ENCODE measurements around the gene PKP3.
"Not testable (repeated sequence)": the region's sequence is repeated elsewhere in the genome, so short reads cannot be mapped to it uniquely, and the experiment has no call there.

The PKP3 gene

DNA sequence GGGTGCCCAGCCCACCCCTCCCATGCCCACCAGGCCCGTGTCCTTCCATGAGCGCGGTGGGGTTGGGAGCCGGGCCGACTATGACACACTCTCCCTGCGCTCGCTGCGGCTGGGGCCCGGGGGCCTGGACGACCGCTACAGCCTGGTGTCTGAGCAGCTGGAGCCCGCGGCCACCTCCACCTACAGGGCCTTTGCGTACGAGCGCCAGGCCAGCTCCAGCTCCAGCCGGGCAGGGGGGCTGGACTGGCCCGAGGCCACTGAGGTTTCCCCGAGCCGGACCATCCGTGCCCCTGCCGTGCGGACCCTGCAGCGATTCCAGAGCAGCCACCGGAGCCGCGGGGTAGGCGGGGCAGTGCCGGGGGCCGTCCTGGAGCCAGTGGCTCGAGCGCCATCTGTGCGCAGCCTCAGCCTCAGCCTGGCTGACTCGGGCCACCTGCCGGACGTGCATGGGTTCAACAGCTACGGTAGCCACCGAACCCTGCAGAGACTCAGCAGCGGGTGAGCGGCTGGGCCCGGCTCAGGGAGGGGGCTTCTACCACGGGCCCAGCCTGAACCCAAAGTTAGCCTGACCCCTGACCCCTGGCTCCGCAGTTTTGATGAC, 3.0 kb downstream of the PKP3 start:
- DNase-seq, result no peak

- no peak for DNase-seq
These were observed 4.8 kb downstream of the PKP3 start for GRCh38 chr11:398826-399225.

- no peak for DNase-seq
These were observed 5.8 kb downstream of the PKP3 start for GRCh38 chr11:399731-400211.

- no peak for DNase-seq
These were observed 6.3 kb downstream of the PKP3 start for GRCh38 chr11:400241-400689.

DNA sequence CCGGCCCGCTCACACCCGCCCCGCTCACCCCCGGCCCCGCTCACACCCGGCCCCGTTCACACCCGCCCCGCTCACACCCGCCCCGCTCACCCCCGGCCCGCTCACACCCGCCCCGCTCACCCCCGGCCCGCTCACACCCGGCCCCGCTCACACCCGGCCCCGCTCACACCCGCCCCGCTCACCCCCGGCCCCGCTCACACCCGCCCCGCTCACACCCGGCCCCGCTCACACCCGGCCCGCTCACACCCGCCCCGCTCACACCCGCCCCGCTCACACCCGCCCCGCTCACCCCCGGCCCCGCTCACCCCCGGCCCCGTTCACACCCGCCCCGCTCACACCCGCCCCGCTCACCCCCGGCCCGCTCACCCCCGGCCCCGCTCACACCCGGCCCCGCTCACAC, 7.2 kb downstream of the PKP3 start:
- DNase-seq, result not testable (repeated sequence)

- no peak for DNase-seq
These were observed 9.2 kb downstream of the PKP3 start for GRCh38 chr11:403021-403760.

GRCh38 chr11:403761-404431, 9.9 kb downstream of the PKP3 start:
- DNase-seq, result no peak

- no peak for DNase-seq
These were observed 10.7 kb downstream of the PKP3 start for GRCh38 chr11:404551-405264.

DNA sequence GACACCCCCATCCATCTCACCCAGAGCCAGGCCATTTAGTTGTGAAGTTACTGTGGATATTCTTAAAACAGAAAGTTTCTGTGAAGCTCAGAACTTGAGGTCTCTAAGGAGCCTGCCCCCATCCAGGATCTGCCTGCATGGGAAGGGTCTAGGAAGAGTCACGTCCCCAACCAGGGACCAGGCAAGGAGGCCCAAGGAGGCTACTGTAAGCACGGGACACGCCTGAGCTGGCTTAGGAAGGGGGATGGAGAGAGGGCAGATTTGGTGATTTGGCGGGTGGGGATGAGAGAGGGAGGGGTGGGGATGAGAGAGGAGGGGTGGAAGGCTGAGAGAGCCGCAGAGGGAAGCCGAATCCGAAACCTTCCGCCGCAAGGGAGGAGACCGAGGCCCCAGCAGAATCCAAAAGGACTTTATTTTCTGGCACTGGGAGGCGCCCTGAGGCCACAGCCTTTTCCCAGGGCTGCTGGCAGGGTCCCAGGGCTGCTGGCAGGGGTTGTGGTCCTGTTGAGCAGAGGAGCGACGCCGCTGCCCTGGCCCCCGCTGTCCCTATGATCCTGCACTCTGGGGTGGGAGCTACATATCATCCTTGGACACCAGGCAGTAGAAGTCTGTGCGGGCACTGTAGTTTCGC, 11.4 kb downstream of the PKP3 start:
- DNase-seq, result no peak

DNA sequence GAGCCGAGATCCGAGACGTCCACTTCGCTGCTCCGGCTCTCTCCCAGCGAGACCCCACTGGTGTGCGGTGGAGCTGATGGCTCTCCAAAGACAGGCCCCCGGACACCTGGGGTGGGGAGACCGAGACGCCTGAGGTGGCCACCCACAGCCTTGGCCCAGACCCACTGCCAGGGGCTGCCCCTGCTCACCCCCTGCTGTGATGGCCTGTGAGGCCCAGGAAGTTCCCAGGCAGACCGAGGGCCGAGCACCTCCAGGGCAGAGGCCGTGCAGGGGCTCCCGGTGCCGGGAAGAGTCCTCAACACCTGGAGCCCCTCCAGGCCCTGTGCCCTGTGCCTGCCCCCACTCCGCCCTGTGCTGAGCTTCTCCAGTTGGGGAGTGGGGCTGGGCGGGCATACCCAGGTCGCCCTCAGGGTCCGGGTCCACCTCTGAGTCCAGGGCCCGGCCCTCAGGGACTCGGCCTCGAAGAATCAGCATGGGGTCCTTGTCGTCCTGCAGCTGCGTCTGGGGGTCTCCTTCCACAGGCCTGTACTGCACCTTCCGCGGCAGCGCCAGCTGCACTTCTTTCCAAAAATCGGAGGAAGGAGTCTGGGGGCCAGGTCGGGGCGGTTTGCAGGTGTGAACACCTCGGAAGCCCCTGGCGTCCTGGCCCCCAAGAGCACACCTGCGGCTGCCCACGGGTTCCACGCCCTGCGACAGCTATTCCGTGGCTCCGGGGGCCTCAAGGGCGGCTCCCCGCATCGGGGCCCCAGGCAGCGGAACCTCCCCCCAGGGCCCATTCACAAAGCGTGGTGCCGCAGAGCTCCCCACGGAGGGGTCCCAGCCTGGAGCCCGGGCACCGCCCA, 12.2 kb downstream of the PKP3 start:
- DNase-seq, result no peak

DNA sequence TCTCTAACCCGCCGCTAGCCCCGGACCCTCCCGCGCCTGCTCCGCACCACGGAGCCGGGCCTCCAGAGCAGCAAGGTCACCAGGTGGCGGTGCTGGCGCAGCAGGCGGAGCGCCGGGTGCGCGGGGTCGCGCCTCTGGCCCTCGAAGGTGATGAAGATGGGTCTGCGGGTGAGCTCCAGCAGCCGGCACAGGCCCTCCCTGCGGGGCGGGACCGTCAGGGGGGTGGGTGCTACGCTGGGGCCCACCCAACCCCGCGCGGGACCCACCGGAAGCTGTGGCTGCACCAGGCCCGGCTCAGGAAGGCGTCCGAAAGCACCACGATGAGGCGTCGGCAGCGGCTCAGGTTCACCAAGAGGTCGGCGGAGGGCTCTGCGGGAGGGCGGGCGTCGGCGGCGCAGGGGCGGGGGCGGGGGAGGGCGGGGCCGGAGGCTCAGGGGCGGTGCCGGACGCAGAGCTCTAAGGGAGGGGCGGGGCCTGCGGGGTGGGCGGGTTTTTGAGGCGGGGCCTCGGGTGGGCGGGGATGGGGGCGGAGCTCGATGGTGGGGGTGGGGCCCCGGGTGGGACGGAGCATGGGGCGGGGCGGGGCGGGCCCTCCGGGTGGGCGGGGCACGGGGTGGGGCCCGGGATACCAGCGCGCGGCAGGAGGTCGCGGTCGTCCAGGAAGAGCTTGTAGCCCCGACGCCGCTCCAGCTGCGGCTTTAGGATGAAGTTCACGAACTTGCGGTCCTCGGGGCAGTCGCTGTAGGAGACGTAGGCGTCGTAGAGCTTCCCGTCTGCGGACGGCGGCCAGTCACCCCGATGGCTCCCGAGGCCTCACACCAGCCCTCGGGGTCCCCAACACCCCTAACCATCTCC, 13.0 kb downstream of the PKP3 start:
- DNase-seq, result no peak

GRCh38 chr11:407651-408123, 13.7 kb downstream of the PKP3 start:
- no peak for DNase-seq

- no peak for DNase-seq
These were observed 14.4 kb downstream of the PKP3 start for GRCh38 chr11:408154-409007.

- DNase-seq, result no peak
These were observed 15.1 kb downstream of the PKP3 start for GRCh38 chr11:409008-409599.

GRCh38 chr11:409600-410483, 15.8 kb downstream of the PKP3 start:
- DNase-seq, result no peak

DNA sequence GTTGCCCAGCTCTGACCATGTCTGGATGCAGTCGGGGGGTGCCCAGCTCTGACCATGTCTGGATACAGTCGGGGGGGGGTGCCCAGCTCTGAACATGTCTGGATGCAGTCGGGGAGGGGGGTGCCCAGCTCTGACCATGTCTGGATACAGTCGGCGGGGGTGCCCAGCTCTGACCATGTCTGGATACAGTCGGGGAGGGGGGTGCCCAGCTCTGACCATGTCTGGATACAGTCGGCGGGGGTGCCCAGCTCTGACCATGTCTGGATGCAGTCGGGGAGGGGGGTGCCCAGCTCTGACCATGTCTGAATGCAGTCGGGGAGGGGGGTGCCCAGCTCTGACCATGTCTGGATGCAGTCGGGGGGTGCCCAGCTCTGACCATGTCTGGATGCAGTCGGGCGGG, 16.7 kb downstream of the PKP3 start:
- not testable (repeated sequence) for DNase-seq

DNA sequence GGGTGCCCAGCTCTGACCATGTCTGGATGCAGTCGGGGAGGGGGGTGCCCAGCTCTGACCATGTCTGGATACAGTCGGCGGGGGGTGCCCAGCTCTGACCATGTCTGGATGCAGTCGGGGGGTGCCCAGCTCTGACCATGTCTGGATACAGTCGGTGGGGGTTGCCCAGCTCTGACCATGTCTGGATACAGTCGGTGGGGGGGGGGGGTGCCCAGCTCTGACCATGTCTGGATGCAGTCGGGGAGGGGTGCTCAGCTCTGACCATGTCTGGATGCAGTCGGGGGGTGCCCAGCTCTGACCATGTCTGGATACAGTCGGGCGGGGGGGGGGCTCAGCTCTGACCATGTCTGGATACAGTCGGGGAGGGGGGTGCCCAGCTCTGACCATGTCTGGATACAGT, 17.5 kb downstream of the PKP3 start:
- not testable (repeated sequence) for DNase-seq

GRCh38 chr11:412641-413119, 18.7 kb downstream of the PKP3 start:
- DNase-seq, result no peak
